Colonic mucosa (tissue), 4 donors: Measurements from ENCODE around the gene ASPDH. TPM values are rescaled to one million over a fixed set of nuclear protein-coding genes. Genes with fewer than 3 reads are reported as not detected.

Source experiments
- DNase-seq: peaks from one replicate; pipeline ENCODE4 v3.0.0-alpha.2; 2020
- H3K27ac ChIP-seq: fragments of 200-600 bp; one replicate; pipeline ENCODE4 v1.8.0; 2021
- H3K27me3 ChIP-seq: fragments of 200-600 bp; one replicate; pipeline ENCODE4 v1.8.0; 2021
- H3K36me3 ChIP-seq: fragments of 200-600 bp; one replicate; pipeline ENCODE4 v1.8.0; 2021
- H3K4me1 ChIP-seq: fragments of 200-600 bp; one replicate; pipeline ENCODE4 v1.8.0; 2021; ENCODE audit warnings: mild to moderate bottlenecking
- H3K4me3 ChIP-seq: fragments of 200-600 bp; one replicate; pipeline ENCODE4 v1.8.0; 2021
- H3K9ac ChIP-seq, 2 donors: one replicate each; pipeline ENCODE4 v1.7.0; 2013; ENCODE audit warnings: control low read depth in 2 of 2, low read depth in 2 of 2, low read length in 2 of 2
- H3K9me3 ChIP-seq: fragments of 200-600 bp; one replicate; pipeline ENCODE4 v1.8.0; 2021
- CTCF ChIP-seq: fragments of 200-600 bp; IDR thresholded peaks from one replicate; pipeline ENCODE4 v1.8.0; 2022; ENCODE audit warnings: antibody characterized with exemption, mild to moderate bottlenecking
- intact Hi-C: fragments of 100-400 bp; cut with DNase I; formaldehyde crosslinking; loops from one replicate; pipeline ENCODE4 v1.14.1; 2022
- total RNA-seq, 2 donors: library from RNA; stranded (reverse); fragmentation: NEBNext Ultra II Directional in 1 of 2; extraction: Animal tissue kit (Norgen Biotek cat#: 25700) in 1 of 2; gene quantifications; one replicate each; pipeline ENCODE4 v1.2.1, GENCODE V29; 2021
- donor health status: healthy.
- donor health status: DM: no; HTN: no; CAD: no.
- donor health status: DM: no; HTN: no; CAD: no.

The ASPDH gene
- total RNA-seq, 2 donors from 2014 or later: not detected

GRCh38 chr19:50516964-50517703, 3.4 kb upstream of the ASPDH start:
- Histone ChIP-seq H3K4me3 (no peak overlapping the region), H3K9me3 (no peaks in the 10 kb centered on the region), H3K9ac (no peak overlapping the region), H3K36me3 (no peaks in the 10 kb centered on the region), H3K27me3 (peaks cover 3% of the 10 kb centered on the region), H3K27ac (no peak overlapping the region), H3K4me1 (no peaks in the 10 kb centered on the region)
- TF ChIP-seq CTCF: no peak
- intact Hi-C loops: no loop called here
- no peak for DNase-seq

GRCh38 chr19:50516456-50516855, 2.7 kb upstream of the ASPDH start:
- Histone ChIP-seq H3K4me1 (no peaks in the 10 kb centered on the region), H3K9me3 (no peaks in the 10 kb centered on the region), H3K9ac (no peak overlapping the region), H3K27me3 (peaks cover 3% of the 10 kb centered on the region), H3K36me3 (no peaks in the 10 kb centered on the region), H3K27ac (no peak overlapping the region), H3K4me3 (no peak overlapping the region)
- no peak for DNase-seq
- intact Hi-C loops: no loop called here
- TF ChIP-seq CTCF: no peak

- Histone ChIP-seq H3K9me3 (no peaks in the 10 kb centered on the region), H3K9ac (no peak overlapping the region), H3K27me3 (peaks cover 3% of the 10 kb centered on the region), H3K4me1 (no peaks in the 10 kb centered on the region), H3K36me3 (no peaks in the 10 kb centered on the region), H3K4me3 (no peak overlapping the region), H3K27ac (no peak overlapping the region)
- no peak for TF ChIP-seq CTCF
- intact Hi-C loops: no loop called here
- no peak for DNase-seq
Observed at GRCh38 chr19:50515168-50515561, 1.5 kb upstream of the ASPDH start.

- no peak overlapping the region for H3K4me3 ChIP-seq
- H3K9ac ChIP-seq: no peak overlapping the region
- intact Hi-C loops: no loop called here
- no peaks in the 10 kb centered on the region for H3K9me3 ChIP-seq
- H3K27me3 ChIP-seq: peaks cover 3% of the 10 kb centered on the region
- no peak for TF ChIP-seq CTCF
- H3K4me1 ChIP-seq: no peaks in the 10 kb centered on the region
- DNase-seq: no peak
- no peak overlapping the region for H3K27ac ChIP-seq
- H3K36me3 ChIP-seq: no peaks in the 10 kb centered on the region
Observed at GRCh38 chr19:50514346-50515167, 844 bp upstream of the ASPDH start.

GRCh38 chr19:50512999-50513745, 541 bp downstream of the ASPDH start:
- TF ChIP-seq CTCF: no peak
- no peak overlapping the region for H3K4me3 ChIP-seq
- DNase-seq: no peak
- no peak overlapping the region for H3K9ac ChIP-seq
- no peaks in the 10 kb centered on the region for H3K9me3 ChIP-seq
- no peak overlapping the region for H3K27ac ChIP-seq
- no peaks in the 10 kb centered on the region for H3K36me3 ChIP-seq
- intact Hi-C loops: no loop called here
- H3K4me1 ChIP-seq: no peaks in the 10 kb centered on the region
- H3K27me3 ChIP-seq: peaks cover 3% of the 10 kb centered on the region
